DND-41 (cell line): Measurements from ENCODE around the gene ANGPTL1.

Experiments
- ATAC-seq: fragments of 200-7000 bp; cut with Tn5 transposase; 3 replicates; pipeline ENCODE4 v1.9.1; 2021; ENCODE audit warnings: low read depth; ENCODE audit not compliant: insufficient read depth
- DNase-seq: peaks from one replicate; pipeline ENCODE4 v3.0.0-alpha.2; 2020
- H2AFZ ChIP-seq: 2 replicates; pipeline ENCODE4 v1.6.0; 2012; ENCODE audit warnings: low read depth, low read length
- H3K27ac ChIP-seq: 2 replicates; pipeline ENCODE4 v1.5.1; 2012; ENCODE audit warnings: low read length, inconsistent platforms
- H3K27me3 ChIP-seq: fragments of 200-600 bp; sonication (generic); 2 replicates; pipeline ENCODE4 v1.6.0; 2012; ENCODE audit warnings: low read length, mild to moderate bottlenecking, inconsistent platforms; ENCODE audit not compliant: insufficient read depth, poor library complexity
- H3K36me3 ChIP-seq: 2 replicates; pipeline ENCODE4 v1.5.1; 2012; ENCODE audit warnings: low read length, inconsistent platforms; ENCODE audit not compliant: insufficient read depth
- H3K4me1 ChIP-seq: 2 replicates; pipeline ENCODE4 v1.5.1; 2012; ENCODE audit warnings: mild to moderate bottlenecking, low read length; ENCODE audit not compliant: insufficient read depth
- H3K4me2 ChIP-seq: 2 replicates; pipeline ENCODE4 v1.6.0; 2012; ENCODE audit warnings: mild to moderate bottlenecking, moderate library complexity, low read length, inconsistent platforms; ENCODE audit not compliant: insufficient read depth
- H3K4me3 ChIP-seq, 2 experiments: fragments of 200-600 bp in 1 of 2; shearing (Covaris generic) in 1 of 2; 2 replicates each; pipeline ENCODE4 v1.5.1; 2012 to 2016; ENCODE audit warnings: inconsistent platforms in 2 of 2, low read length in 2 of 2, mild to moderate bottlenecking in 2 of 2, low read depth in 1 of 2, moderate library complexity in 1 of 2
- H3K79me2 ChIP-seq: 2 replicates; pipeline ENCODE4 v1.6.0; 2012; ENCODE audit warnings: low read length, inconsistent platforms; ENCODE audit not compliant: insufficient read depth
- H3K9ac ChIP-seq: 2 replicates; pipeline ENCODE4 v1.6.0; 2012; ENCODE audit warnings: low read depth, mild to moderate bottlenecking, inconsistent platforms, low read length, moderate library complexity
- H3K9me3 ChIP-seq: 2 replicates; pipeline ENCODE4 v1.5.1; 2012; ENCODE audit warnings: low read length, moderate library complexity, mild to moderate bottlenecking, inconsistent platforms; ENCODE audit not compliant: insufficient read depth, severe bottlenecking
- H4K20me1 ChIP-seq: 2 replicates; pipeline ENCODE4 v1.6.0; 2012; ENCODE audit warnings: low read length; ENCODE audit not compliant: insufficient read depth
- EZH2 ChIP-seq: IDR thresholded peaks from 3 replicates; pipeline ENCODE4 v1.6.1; 2012; ENCODE audit warnings: borderline replicate concordance, low read depth, mild to moderate bottlenecking, moderate library complexity, low read length, inconsistent platforms; ENCODE audit not compliant: severe bottlenecking
- TF ChIP-seq, protein P1 (sequence below): IDR thresholded peaks from 2 replicates; pipeline ENCODE4 v1.5.1; 2012; ENCODE audit warnings: borderline replicate concordance, low read length, moderate library complexity, mild to moderate bottlenecking; ENCODE audit not compliant: poor library complexity, severe bottlenecking; ENCODE audit errors: extremely low read depth

ANGPTL1 gene

DNA sequence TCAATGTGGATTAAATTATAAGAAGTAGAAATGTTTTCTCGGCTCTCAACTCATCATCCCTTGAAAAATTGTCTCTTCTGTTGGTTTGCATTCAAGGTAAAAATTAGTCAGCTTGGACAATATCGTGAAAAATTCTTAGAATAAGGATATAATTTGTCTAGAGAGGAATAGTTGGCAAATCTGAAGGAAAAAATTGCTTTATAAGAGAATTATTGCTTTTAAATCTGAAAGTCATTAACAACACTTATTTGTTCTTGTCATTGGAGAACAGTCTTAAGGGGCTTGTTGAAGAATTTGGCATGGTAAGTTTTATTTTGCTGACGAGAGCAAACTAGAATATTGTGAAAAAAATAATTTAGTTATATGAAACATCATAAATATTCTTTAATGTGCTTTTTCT is 26.4 kb downstream of the ANGPTL1 start:
- no peak overlapping the region for H3K9ac ChIP-seq
- no peaks in the 10 kb centered on the region for H3K9me3 ChIP-seq
- DNase-seq (no peak), ATAC-seq (no peak)
- no peak overlapping the region for H2AFZ ChIP-seq
- no peak overlapping the region for H3K4me2 ChIP-seq
- no peaks in the 10 kb centered on the region for H3K79me2 ChIP-seq
- H4K20me1 ChIP-seq, result no peaks in the 10 kb centered on the region
- H3K4me3 ChIP-seq, result no peak overlapping the region
- no peaks in the 10 kb centered on the region for H3K36me3 ChIP-seq
- H3K27me3 ChIP-seq, result no peaks in the 10 kb centered on the region
- TF ChIP-seq, protein P1, sequence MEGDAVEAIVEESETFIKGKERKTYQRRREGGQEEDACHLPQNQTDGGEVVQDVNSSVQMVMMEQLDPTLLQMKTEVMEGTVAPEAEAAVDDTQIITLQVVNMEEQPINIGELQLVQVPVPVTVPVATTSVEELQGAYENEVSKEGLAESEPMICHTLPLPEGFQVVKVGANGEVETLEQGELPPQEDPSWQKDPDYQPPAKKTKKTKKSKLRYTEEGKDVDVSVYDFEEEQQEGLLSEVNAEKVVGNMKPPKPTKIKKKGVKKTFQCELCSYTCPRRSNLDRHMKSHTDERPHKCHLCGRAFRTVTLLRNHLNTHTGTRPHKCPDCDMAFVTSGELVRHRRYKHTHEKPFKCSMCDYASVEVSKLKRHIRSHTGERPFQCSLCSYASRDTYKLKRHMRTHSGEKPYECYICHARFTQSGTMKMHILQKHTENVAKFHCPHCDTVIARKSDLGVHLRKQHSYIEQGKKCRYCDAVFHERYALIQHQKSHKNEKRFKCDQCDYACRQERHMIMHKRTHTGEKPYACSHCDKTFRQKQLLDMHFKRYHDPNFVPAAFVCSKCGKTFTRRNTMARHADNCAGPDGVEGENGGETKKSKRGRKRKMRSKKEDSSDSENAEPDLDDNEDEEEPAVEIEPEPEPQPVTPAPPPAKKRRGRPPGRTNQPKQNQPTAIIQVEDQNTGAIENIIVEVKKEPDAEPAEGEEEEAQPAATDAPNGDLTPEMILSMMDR, result no peak
- no peak for TF ChIP-seq EZH2
- H3K4me1 ChIP-seq, result no peaks in the 10 kb centered on the region
- no peak overlapping the region for H3K27ac ChIP-seq

DNA sequence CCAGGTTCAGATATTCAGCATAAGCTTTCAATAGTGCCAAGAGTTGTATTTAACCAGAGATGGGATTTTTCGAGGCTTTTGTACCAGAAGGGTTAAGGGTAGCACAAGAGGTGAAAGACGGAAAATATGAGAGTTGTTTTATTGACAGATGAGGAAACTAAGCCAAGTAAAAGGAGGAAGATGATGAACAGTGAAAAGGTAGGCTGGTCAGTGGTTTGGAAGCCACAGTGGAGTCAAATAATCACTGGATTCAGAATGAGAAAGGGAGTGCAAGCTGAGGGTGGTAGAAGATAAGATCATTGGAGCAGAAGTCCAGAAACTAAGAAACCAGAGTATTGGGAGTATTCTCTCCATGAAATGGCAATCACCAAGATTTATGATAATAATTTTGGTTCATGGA is 45.7 kb downstream of the ANGPTL1 start:
- H3K9ac ChIP-seq, result no peak overlapping the region
- TF ChIP-seq EZH2, result no peak
- TF ChIP-seq, protein P1, result no peak

DNA sequence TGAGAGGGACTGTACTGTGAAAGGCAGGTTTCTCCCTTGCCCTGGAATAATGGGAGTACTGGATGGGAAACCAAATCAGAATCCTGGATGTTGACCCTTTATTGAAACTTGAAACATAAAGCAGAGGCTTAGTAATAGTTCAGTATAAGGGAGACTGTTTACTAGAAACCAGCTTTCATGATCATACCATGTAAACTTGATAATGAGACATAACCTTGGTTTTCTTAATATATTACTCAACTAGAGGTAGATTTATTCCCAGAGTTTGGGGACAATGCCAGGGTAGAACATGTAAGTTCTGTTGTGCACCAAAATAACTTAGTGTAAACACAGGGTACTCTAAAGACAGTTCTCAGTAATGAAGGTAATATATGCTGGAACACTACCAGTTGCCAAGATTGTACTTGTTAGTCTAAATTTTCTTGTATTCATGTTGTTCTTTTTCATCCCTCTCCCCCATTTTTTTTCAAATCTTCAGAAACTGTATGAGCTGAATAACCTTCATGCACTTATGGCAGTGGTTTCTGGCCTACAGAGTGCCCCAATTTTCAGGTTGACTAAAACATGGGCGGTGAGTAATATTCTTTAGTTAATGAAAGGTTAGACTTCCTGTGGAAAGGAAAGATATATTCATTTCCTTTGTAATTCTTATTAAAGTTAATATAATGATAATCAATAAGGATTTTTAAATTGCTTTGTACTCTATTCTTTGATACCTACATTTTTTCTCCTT is 49.6 kb downstream of the ANGPTL1 start:
- H3K27me3 ChIP-seq, result no peaks in the 10 kb centered on the region
- peaks cover 17% of the 10 kb centered on the region; the same call in 1 of the 2 replicates for H3K36me3 ChIP-seq
- no peak for DNase-seq
- no peak overlapping the region for H3K4me3 ChIP-seq
- H3K4me1 ChIP-seq, result no peaks in the 10 kb centered on the region
- H3K4me2 ChIP-seq, result no peak overlapping the region
- H2AFZ ChIP-seq, result no peak overlapping the region
- H3K9ac ChIP-seq, result no peak overlapping the region
- H4K20me1 ChIP-seq, result 0 out of 2 replicates have a peak, but pooled peaks cover 4% of the 10 kb centered on the region
- no peaks in the 10 kb centered on the region for H3K79me2 ChIP-seq
- no peak for TF ChIP-seq EZH2
- TF ChIP-seq, protein P1, result no peak
- ATAC-seq, result no peak
- H3K27ac ChIP-seq, result no peak overlapping the region
- no peaks in the 10 kb centered on the region for H3K9me3 ChIP-seq

More for the DNA sequence above, 45.7 kb downstream of the ANGPTL1 start:
- DNase-seq (no peak), ATAC-seq (no peak)
- Histone ChIP-seq H2AFZ (no peak overlapping the region), H4K20me1 (no peaks in the 10 kb centered on the region), H3K27ac (no peak overlapping the region), H3K4me3 (no peak overlapping the region), H3K79me2 (no peaks in the 10 kb centered on the region), H3K4me2 (no peak overlapping the region), H3K4me1 (no peaks in the 10 kb centered on the region), H3K9me3 (no peaks in the 10 kb centered on the region), H3K27me3 (no peaks in the 10 kb centered on the region), H3K36me3 (peaks cover 15% of the 10 kb centered on the region; the same call in 1 of the 2 replicates)
